T-helper 2 cell (primary cell): ENCODE data around the gene FBF1.
"Not testable (repeated sequence)": the region's sequence is repeated elsewhere in the genome, so short reads cannot be mapped to it uniquely, and the experiment has no call there.

Experiments
- DNase-seq, 5 experiments: peaks; one replicate each; pipeline versions ENCODE4 v3.0.0 to v3.0.0-alpha.2; 2012 to 2022

Gene FBF1

DNA sequence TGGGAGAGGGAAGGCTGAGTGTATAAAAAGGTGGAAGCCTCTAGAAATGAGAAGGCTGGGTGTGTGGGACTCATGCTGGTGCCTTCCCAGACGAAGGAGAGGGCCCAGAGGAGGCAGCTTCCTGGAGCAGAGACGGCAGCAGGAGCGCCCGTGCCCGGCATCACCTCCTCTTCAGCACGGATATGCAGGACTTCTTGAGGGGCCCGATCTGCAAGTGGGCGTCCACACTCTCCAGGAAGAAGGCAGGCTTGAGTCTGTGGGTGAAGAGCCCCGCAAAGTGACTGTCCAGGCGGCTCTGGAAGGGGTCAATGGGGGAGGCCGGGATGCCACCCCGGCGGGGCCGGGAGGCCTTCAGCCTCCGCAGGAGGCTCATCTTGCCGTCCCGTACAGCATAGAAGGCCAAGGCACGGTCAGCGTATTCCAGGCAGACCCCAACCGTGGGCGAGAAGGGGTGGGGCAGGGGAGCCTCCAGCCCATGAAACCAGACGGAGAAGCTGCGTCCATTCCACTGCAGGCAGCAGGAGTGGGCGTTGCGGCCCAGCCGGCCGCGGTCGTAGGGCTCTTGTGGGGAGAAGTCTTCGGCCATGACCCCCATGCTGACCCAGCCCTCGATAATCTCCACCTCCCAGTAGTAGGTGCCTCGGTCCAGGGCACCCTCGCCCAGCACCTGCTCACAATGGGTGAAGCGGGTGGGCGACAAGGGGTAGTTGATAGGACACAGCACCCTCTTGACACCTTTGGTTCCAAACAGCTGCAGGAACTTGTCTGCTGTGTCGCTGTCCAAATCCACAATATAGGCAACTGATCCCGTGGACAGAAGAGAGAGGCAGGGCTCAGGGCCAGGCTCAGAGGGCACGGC, 66.3 kb downstream of the FBF1 start:
- no peak for DNase-seq

GRCh38 chr17:75873587-75874322, 67.1 kb downstream of the FBF1 start:
- DNase-seq = no peak

GRCh38 chr17:75872434-75873351, 68.1 kb downstream of the FBF1 start:
- peak in 3 of 5 experiments; percentile 22 to 87 (median 54) for DNase-seq

- not testable (repeated sequence) for DNase-seq
Observed at GRCh38 chr17:75870228-75870627, 70.6 kb downstream of the FBF1 start.

GRCh38 chr17:75869282-75870141, 71.3 kb downstream of the FBF1 start:
- no peak for DNase-seq

- DNase-seq = not testable (repeated sequence)
Observed at GRCh38 chr17:75868730-75869281, 72.0 kb downstream of the FBF1 start.

DNA sequence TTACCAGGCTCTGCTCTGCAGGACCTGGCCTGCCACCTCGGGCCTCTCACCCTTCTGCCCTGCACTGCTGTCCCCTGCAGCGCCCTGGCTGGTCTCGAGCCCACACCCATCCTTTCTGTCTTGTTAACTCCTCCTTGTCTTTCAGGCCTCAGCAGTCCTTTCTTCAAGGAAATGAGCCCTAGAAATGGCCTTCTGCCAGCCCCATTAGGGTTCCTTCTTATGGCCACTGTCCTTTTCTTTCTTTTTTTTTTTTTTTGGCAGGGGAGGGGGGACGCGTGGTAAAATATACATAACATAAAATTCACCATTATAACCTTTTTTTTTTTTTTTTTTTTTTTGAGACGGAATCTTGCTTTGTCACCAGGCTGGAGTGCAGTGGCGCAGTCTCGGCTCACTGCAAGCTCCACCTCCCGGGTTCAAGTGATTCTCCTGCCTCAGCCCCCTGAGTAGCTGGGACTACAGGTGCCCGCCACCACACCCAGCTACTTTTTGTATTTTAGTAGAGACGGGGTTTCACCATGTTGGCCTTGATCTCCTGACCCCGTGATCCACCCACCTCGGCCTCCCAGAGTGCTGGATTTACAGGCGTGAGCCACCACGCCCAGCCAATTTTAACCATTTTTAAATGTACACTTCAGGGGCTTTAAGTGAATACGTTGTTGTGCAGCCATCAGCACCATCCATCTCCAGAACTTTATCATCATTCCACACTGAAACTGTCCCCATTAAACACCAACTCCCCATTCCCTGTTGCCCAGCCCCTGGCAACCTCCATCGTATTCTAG, 75.2 kb downstream of the FBF1 start:
- DNase-seq = not testable (repeated sequence)

DNA sequence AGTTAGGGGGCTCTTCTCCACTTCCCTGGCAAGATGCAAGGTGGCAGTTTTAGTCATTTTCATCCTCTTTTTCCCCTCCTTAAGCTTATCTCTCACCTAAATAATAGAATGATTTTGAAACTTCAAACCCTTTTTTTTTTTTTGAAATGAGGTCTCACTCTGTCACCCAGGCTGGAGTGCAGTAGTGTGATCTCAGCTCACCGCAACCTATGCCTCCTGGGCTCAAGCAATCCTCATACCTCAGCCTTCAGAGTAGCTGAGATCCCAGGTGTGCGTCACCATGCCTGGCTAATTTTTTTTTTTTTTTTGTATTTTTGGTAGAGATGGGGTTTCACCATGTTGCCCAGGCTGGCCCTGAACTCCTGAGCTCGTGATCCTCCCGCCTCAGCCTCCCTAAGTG, 76.0 kb downstream of the FBF1 start:
- peak in 2 of 5 experiments; percentile 54 to 66 for DNase-seq

GRCh38 chr17:75864448-75864871, 76.4 kb downstream of the FBF1 start:
- peak in 2 of 5 experiments; percentile 59 to 85 for DNase-seq

GRCh38 chr17:75861927-75862317, 78.9 kb downstream of the FBF1 start:
- DNase-seq = no peak
